Temporal lobe (tissue), 1 donor: ENCODE results near the gene HECA. TPM values are rescaled to one million over a fixed set of nuclear protein-coding genes. Genes with fewer than 3 reads are reported as not detected.

ENCODE experiments used
- total RNA-seq: library from RNA; depleted of rRNA; stranded (reverse); fragments of >200 nt; gene quantifications from one replicate; pipeline ENCODE4 v1.2.3, GENCODE V29; 2014

The HECA gene
- total RNA-seq, 1 donor from 2014 or later, result 42.3 TPM

Other genes starting within 250 kb of the HECA start
- gene REPS1, start 146.8 kb upstream of the HECA start, total RNA-seq, result 72.5 TPM
- gene ABRACL, start 106.3 kb upstream of the HECA start, total RNA-seq, result 22.4 TPM
- 0.25 TPM for gene TXLNB, start 156.9 kb downstream of the HECA start, total RNA-seq
- 31.5 TPM for gene CITED2, start 239.6 kb downstream of the HECA start, total RNA-seq